SK-N-SH treated with all-trans-retinoic acid at 6 μM for 48 hours (cell line): ENCODE data around the gene SRGAP2B.
"Not testable (repeated sequence)": the region's sequence is repeated elsewhere in the genome, so short reads cannot be mapped to it uniquely, and the experiment has no call there.

Experiments
- RARB ChIP-seq: fragments of 250-450 bp; sonication (Bioruptor Pico); IDR thresholded peaks from 2 replicates; pipeline ENCODE4 v1.8.0; 2021; ENCODE audit warnings: mild to moderate bottlenecking, moderate library complexity
- TOX ChIP-seq: fragments of 250-450 bp; sonication (Bioruptor Pico); IDR thresholded peaks from 2 replicates; pipeline ENCODE4 v1.8.0; 2021; ENCODE audit warnings: mild to moderate bottlenecking, moderate library complexity, borderline replicate concordance

- not testable (repeated sequence) for TF ChIP-seq RARB, TOX
Measured at GRCh38 chr1:145127144-145127543, 32.0 kb upstream of the SRGAP2B start.
